SK-N-MC (cell line): ENCODE results near the gene UBE2F.

Experiments
- FOXP2 ChIP-seq: optimal IDR thresholded peaks from 2 replicates; pipeline ENCODE3; 2011; ENCODE audit warnings: mild to moderate bottlenecking, moderate library complexity; ENCODE audit not compliant: insufficient read depth; ENCODE audit errors: extremely low read length, control extremely low read depth
- POLR2AphosphoS5 ChIP-seq: IDR thresholded peaks from 2 replicates; pipeline ENCODE4 v1.6.1; 2012; ENCODE audit warnings: mild to moderate bottlenecking, low read depth, low read length, borderline replicate concordance

GRCh38 chr2:237922641-237923361 is 44.0 kb upstream of the UBE2F start:
- TF ChIP-seq POLR2AphosphoS5 (no peak), FOXP2 (no peak)
